HG03469 (cell line): ENCODE measurements around the gene SH3GL3.

Experiments
- ATAC-seq: cut with Tn5 transposase; IDR thresholded peaks from one replicate; pipeline ENCODE4 v1.9.1; 2021; ENCODE audit warnings: mild to moderate bottlenecking, moderate library complexity, moderate number of reproducible peaks; ENCODE audit not compliant: unreplicated experiment

Gene SH3GL3

DNA sequence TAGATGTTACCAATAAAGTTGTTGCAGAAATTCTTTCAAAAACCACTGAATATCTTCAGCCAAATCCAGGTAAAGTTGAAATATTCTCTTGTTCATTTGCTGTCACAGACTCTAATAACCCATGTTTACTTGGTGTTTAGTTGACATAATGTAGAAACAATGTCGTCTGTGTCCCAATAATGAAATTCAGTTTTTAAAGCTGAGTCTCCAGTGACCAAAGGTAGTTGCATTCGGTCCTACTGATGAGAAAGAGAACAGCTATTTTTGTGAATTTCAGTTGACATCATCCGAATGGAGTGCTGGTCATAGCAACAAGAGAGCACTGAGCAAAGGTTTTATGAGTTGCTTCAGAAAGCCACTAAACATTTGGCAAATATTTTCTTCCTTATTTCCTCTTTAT is 118.0 kb downstream of the SH3GL3 start:
- ATAC-seq, result no peak

DNA sequence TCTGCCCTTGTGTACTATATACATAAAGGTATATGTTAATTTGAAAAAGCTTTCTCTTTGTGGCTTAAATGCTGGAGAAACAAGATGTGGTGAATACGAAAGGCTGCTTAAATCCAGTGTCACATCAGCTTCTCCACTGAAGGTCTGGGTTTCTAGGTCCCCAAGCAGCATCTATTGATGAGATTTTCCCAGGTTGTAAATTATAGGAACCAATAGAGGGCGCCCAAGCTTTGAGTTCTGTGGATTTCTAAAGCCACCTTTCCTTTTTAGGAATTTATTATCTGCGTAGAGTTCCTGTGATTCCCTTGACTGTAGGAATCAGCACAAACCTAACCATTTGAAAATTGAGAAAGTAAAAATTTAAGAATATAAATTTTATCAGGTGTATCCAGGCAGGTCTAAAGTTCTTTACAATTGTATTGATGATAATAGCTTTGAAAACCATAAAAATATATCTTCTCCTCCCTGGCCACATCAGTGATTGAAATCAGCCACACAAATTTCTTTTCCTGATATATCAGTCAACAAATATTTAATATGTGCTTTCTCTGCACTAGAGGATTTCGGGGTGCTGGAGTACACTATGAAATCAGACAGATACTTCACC is 118.5 kb downstream of the SH3GL3 start:
- no peak for ATAC-seq

DNA sequence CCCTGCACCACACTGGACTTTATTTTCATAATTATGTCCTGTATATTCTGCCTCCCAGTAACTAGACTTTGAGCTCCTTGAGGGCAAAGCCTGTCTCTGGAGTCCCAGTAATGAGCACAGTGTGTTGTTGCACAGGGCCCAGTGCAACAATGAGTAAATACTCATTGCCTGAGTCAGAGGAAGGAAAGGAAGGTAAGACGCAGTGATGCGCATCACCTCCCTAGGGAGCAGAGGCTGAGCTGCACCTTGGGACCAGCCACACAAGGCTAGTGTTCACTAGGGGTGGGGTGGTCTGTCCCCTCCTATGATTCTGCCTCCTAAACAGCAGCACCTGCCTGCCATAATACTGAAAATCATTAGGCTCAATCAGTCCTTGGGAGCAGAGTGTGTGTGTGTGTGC is 120.2 kb downstream of the SH3GL3 start:
- no peak for ATAC-seq

- ATAC-seq, result no peak
Observed at GRCh38 chr15:83569341-83569740, 122.2 kb downstream of the SH3GL3 start.

DNA sequence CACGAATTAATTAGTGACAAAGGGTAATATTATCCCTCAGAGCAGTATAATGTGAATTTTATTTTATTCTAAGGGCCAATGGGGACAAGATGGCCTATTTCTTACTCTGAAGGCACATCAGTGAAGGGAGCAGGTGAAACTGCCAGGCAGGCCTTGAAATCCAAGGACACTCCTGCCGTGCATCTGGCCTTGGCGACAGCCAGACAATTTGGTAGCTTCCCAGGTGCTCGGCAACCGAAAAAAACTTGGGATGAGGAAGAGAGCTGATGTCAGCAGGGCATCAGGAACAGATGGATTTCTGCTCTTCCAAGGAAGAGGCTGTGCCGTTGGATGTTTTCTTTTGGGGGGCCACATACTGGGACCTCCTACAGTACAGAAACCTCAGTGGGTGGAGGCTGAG is 123.6 kb downstream of the SH3GL3 start:
- ATAC-seq, result no peak

GRCh38 chr15:83571820-83572707 is 124.9 kb downstream of the SH3GL3 start:
- no peak for ATAC-seq

DNA sequence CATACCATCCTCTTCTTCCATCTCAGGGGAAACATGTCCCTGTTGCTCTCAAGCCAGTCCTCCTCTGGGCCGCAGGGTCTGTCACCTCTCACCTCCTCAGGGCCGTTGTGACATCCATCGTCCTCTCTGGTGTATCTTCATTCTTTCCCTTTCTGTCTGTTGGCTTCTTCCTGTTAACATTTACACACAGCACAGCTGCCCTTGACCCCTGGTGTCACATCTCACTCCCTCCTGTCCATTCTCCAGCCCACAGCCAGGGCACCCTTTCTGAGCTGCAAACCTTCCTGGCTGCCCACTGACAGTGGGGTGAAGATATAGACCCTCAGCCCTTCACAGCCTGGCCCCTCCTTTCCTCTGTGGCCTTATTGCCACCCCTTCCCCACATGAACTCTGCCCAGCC is 127.2 kb downstream of the SH3GL3 start:
- ATAC-seq, result no peak

- no peak for ATAC-seq
Observed at GRCh38 chr15:83578691-83579090, 131.6 kb downstream of the SH3GL3 start.

GRCh38 chr15:83581381-83581780 is 134.2 kb downstream of the SH3GL3 start:
- no peak for ATAC-seq

DNA sequence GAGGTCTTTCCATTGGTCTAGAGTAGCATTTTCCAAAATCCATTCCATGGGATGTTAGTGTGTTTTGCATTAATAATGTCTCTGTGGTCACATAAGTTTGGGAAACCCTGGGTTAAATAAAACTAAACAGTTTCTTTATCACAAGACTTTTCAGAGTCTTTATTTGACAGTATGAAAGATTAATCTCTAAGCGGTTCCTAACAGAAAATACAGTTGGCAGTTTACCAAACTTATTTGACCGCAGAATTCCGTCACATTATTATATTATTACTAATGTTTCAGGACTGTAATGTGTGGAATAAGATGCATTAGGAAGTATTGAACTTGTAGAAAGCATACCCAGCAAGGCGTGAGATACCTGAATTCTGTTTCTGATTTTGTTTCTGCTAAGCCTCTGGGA is 135.2 kb downstream of the SH3GL3 start:
- ATAC-seq, result no peak

DNA sequence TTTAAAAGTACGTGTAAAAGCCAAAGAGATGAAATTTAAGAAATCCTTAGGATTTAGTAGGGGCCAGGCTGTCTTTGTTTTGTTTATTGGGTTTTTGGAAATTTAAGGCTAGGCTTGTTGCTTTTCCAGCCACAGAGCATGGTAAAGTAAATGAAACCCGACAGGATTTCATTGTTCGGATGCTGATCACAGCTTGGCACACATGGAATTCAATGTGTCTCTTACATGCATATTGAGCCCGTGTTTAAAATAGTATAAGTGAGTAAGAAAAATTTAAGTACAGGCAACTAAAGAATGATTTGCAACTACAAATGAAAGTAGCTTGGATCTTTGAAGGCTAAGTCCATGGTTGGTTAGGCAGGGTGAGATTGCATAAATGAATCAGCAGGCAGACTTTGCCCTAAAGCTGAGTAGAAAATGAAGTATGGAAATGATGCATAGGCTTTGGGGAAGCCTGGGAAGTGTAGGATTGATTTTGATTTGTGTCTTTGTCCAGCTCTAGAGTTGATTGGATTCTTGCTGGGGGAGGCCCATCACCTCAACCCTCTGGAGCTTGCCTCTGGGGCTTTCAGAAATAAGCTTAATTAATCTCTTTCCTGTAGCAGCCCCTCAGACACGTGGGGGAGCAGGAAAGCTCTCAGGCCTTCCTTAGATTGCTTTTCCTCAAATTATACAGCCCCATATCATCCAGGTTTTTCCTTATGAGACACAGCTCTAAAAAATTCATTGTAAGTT is 138.6 kb downstream of the SH3GL3 start:
- no peak for ATAC-seq

DNA sequence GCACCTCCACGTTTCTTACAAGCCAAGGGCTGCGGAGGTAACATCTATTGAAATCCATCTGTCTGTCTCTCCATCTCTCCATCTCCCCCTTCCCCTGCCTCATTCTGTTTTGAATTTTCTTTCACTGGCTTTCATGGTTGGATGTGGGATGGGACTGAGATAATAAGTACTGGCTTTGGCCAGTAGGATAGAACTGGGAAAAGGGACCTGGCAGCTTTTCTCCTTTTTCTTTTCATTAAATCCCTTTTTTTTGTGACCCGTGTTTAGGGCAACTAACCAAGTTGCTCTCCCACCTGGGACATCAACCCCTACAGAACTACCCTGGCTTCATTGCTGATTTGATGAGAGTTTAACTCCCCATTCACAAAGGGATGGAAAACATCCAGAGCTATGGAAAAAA is 139.9 kb downstream of the SH3GL3 start:
- no peak for ATAC-seq

- no peak for ATAC-seq
Observed at GRCh38 chr15:83588441-83588840, 141.3 kb downstream of the SH3GL3 start.

- no peak for ATAC-seq
Observed at GRCh38 chr15:83592370-83593040, 145.4 kb downstream of the SH3GL3 start.

- no peak for ATAC-seq
Observed at GRCh38 chr15:83595191-83595590, 148.1 kb downstream of the SH3GL3 start.

- ATAC-seq, result no peak
Observed at GRCh38 chr15:83598031-83598430, 150.9 kb downstream of the SH3GL3 start.

DNA sequence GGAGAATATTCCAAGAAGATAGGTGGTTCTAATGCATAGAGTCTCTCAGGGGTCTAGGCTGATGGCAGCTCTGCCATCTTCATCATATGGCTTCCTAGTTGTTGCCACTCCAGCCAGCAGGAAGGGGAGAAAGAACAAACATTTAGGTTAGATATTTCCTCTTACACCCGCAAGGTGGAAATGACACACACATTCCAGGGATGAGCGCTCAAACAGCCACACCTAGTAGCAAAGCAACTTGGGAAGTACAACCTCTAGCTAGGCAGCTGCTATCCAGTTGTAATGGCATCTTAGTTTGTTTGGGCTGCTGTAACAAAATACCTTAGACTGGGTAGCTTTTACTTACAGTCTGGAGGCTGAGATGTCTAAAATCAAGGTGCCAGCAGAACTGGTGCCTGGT is 154.9 kb downstream of the SH3GL3 start:
- ATAC-seq, result no peak

GRCh38 chr15:83604549-83604948 is 157.4 kb downstream of the SH3GL3 start:
- no peak for ATAC-seq

- no peak for ATAC-seq
Observed at GRCh38 chr15:83605111-83605945, 158.2 kb downstream of the SH3GL3 start.

- ATAC-seq, result no peak
Observed at GRCh38 chr15:83610132-83610531, 163.0 kb downstream of the SH3GL3 start.
